ENCODE results near the gene SCO2. TPM values are rescaled to one million over a fixed set of nuclear protein-coding genes. Genes with fewer than 3 reads are reported as not detected.

Gene SCO2
- total and polyA plus RNA-seq, 9 of the 15 experiments (the other 6 are each of a cell fraction or from before 2014, with no cell fraction given) = 0.34 to 4.0 (median 1.1) TPM; not detected in 3

GRCh38 chr22:50498322-50498890 lies 27.0 kb downstream of the SCO2 start (continued):
- TF ChIP-seq UBTF (IDR thresholded peaks at IDR 0.05; ENCODE audit: borderline replicate concordance in 1 of 2, low read depth in 2 of 2, low read length in 2 of 2) = 0 out of 4 replicates have a peak, but pooled peaks of 1 of the 2 experiments have one; percentile 30
- TF ChIP-seq TAF15 (IDR thresholded peaks at IDR 0.05; ENCODE audit: low read depth, low read length) = no peak
- TF ChIP-seq ZMIZ1 (IDR thresholded peaks at IDR 0.05; ENCODE audit: low read depth in 2 of 2, low read length in 2 of 2) = no peak
- TF ChIP-seq E2F1 (CRISPR knock-in tag; IDR thresholded peaks at IDR 0.05) = peak; percentile 48; the same call in 1 of the 2 replicates
- TF ChIP-seq HDAC1 (IDR thresholded peaks at IDR 0.05) = peak in 1 of 2 experiments; percentile 44; a peak in 1 of 4 replicates
- peak in 1 of 2 experiments; percentile 76; a peak in 1 of 4 replicates for TF ChIP-seq TEAD1 (CRISPR knock-in tag; IDR thresholded peaks at IDR 0.05)
- TF ChIP-seq NBN (IDR thresholded peaks at IDR 0.05; ENCODE audit: low read depth) = peak; percentile 44; the same call in 1 of the 2 replicates
- TF ChIP-seq ERF (CRISPR knock-in tag; IDR thresholded peaks at IDR 0.05) = no peak
- TF ChIP-seq YY1 (IDR thresholded peaks at IDR 0.05; ENCODE audit: borderline replicate concordance in 1 of 3, control insufficient read depth in 1 of 3, extremely low read depth in 1 of 3, insufficient read depth in 3 of 3, insufficient read length in 1 of 3, insufficient replicate concordance in 2 of 3, low read depth in 1 of 3, low read length in 2 of 3) = peak in 1 of 3 experiments; percentile 46
- TF ChIP-seq PRDM10 (IDR thresholded peaks at IDR 0.05; ENCODE audit: partially characterized antibody) = peak; percentile 84
- no peak for TF ChIP-seq GABPA (tag; conservative IDR thresholded peaks at IDR 0.05; ENCODE audit: low read depth)
- TF ChIP-seq RB1 (IDR thresholded peaks at IDR 0.05; ENCODE audit: low read depth) = peak; percentile 84
- peak; percentile 39; the same call in 1 of the 2 replicates for TF ChIP-seq L3MBTL2 (IDR thresholded peaks at IDR 0.05)
